Posterior vena cava (tissue), 2 donors: Measurements from ENCODE around the gene KCNMA1. TPM values are rescaled to one million over a fixed set of nuclear protein-coding genes. Genes with fewer than 3 reads are reported as not detected.
A peak's percentile ranks its signal among the peaks of the same experiment; 100 is the strongest.

Experiments used
- DNase-seq: peaks from one replicate; pipeline ENCODE4 v3.0.0-alpha.2; 2020; ENCODE audit warnings: low spot score
- intact Hi-C, 2 donors: fragments of 100-400 bp; cut with DNase I; formaldehyde crosslinking; loops; one replicate each; pipeline versions ENCODE4 v1.14.1 to v1.14.2; 2022 to 2023
- total RNA-seq, 2 donors: library from RNA; stranded (reverse); fragmentation: NEBNext Ultra II Directional; extraction: Animal tissue kit (Norgen Biotek cat#: 25700); gene quantifications; one replicate each; pipeline ENCODE4 v1.2.1, GENCODE V29; 2021
- donor health status: DM: yes; HTN: yes; CAD: no.
- donor health status: DM: yes; HTN: yes; CAD: no.

The KCNMA1 gene
- total RNA-seq, 2 donors from 2014 or later, result 99.7 to 117 TPM

GRCh38 chr10:77173615-77174461 lies 463.8 kb downstream of the KCNMA1 start:
- peak; percentile 85 for DNase-seq
- intact Hi-C loops, result loop anchor here (2.0 to 10.0 kb wide), 3 partner anchors 218 to 467 kb away; no protein-coding TSS in a partner anchor

GRCh38 chr10:77172086-77172485 lies 465.5 kb downstream of the KCNMA1 start:
- intact Hi-C loops, result loop anchor here (5.0 to 10.0 kb wide), 2 partner anchors 220 to 223 kb away; no protein-coding TSS in a partner anchor

DNA sequence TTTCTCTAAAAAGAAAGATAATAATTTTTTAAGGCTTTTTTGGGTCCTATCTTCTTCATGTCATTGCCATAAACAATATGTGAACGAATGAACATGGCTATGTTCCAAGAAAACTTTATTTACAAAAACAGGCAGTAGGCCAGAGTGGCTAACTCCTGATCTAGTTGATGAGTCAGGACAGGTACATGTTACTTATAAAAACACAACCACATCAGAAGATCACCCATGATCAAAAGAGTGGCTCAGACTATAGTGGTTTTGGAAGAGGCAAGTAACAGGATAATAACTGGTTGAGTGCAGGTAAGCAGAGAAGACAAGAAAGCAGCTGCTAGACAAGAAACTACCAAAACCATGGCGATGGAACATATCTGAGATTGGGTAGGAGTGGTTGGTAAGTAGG lies 468.7 kb downstream of the KCNMA1 start:
- DNase-seq, result no peak
- intact Hi-C loops, result loop anchor here (10.0 kb wide), 1 partner anchor 546 kb away; no protein-coding TSS in a partner anchor

More at GRCh38 chr10:77172086-77172485, 465.5 kb downstream of the KCNMA1 start:
- DNase-seq, result no peak

DNA sequence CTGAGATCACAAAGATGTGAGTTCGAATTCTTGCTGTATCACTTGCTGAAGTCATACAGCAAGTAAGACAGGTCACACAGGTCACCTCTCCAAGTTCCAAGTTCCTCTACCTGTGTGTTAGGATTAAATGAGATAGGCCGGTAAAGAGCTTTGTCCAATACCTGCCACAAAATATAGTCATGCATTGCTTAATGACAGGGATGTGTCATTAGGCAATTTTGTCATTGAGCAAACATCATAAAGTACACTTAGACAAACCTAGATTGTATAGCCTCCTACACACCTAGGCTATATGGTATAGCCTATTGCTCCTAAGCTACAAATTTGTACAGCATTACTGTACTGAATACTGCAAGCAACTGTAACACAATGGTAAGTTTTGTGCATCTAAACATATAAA lies 469.4 kb downstream of the KCNMA1 start:
- intact Hi-C loops, result loop anchor here (10.0 kb wide), 1 partner anchor 547 kb away; no protein-coding TSS in a partner anchor
- DNase-seq, result no peak

DNA sequence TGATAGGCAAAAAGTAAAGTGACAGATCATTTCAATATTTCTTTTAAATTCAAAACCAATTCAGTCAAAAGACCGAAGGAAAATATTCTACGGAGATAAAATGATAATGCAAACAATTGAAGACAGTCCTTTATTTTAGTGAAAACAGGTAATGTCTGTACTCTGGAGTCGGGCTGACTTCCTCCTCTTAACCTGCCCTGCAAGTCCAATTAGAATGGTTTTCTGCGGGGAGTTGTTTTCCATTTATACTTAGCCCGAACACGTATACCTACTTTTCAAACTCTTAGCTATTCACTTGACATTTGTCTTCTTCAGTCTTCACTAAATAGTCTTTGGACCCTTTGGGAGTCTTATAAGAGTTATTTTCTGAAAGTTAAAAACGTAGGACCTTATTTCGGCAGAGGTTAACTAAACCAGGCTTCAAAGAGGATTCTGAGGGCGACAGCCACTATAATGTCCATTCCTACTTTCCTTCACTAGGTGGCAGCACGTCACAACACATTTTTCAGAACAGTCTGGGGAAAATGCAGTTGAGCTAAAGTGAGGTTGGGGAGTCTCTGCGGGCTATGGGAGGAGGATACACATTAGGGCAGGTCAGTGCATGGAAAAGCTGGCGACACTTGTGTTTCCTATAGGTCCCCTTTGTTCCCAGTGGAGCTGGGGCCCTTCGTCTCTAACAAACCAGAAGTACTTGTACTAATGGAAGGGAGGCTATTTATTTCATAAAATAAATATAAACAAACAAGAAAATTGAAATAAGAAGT lies 472.0 kb downstream of the KCNMA1 start:
- no peak for DNase-seq
- intact Hi-C loops, result loop anchor here (2.0 to 10.0 kb wide), 2 partner anchors 475 to 549 kb away; no protein-coding TSS in a partner anchor

- DNase-seq, result no peak
- intact Hi-C loops, result loop anchor here (2.0 to 10.0 kb wide), 2 partner anchors 476 to 550 kb away; no protein-coding TSS in a partner anchor
These were observed 472.8 kb downstream of the KCNMA1 start for GRCh38 chr10:77164616-77165311.

DNA sequence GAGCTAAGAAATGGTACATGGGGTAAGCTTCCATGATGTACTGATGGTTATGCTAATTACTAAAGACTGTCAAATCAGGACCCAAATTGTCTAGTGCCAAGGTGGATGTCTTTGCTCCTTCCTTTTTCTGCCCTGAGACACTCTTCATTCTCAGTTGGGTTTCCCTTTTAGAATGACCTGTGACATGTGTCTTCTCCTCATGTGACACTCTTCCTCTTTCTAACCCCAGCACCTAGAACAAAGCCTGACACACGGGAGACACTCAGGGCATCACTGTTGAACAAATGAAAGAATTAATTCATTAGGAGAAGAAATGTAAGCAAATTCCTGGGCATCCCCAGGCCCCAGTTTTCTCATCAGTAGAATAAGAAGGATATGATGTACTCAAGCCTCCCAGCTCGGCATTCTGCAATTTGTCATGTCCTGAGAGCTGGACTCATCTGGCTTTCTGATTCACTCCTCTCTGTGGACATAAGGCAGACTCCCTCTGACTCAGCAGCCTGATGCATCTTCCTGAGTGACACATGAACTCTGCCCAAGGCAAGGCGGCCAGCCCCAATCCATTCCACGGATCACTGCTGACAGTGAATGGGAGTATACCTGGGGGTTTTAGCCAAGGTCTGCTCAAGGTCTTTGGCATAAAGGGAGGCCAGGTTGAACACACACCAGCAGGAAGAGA lies 473.8 kb downstream of the KCNMA1 start:
- DNase-seq, result peak; percentile 83
- intact Hi-C loops, result loop anchor here (2.0 to 10.0 kb wide), 2 partner anchors 477 to 551 kb away; no protein-coding TSS in a partner anchor

DNA sequence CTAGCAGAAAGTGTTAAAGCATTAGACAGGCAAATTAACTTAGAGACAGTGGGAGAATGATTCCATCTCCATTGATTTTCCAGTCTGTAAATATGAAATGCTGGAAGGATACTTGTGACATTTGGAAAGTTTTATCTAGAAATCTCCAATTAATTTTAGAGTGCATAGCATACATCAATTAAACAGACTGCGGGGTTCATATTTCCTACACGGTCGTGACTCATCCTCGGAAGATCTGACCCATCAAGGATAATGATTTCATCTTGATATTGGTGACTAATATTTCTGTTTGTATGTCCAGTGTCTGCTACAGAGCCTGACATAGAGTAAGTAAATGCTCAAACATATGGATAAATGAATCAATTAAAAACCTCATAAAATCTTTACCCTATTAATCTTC lies 474.9 kb downstream of the KCNMA1 start:
- intact Hi-C loops, result loop anchor here (10.0 kb wide), 1 partner anchor 552 kb away; no protein-coding TSS in a partner anchor
- no peak for DNase-seq

DNA sequence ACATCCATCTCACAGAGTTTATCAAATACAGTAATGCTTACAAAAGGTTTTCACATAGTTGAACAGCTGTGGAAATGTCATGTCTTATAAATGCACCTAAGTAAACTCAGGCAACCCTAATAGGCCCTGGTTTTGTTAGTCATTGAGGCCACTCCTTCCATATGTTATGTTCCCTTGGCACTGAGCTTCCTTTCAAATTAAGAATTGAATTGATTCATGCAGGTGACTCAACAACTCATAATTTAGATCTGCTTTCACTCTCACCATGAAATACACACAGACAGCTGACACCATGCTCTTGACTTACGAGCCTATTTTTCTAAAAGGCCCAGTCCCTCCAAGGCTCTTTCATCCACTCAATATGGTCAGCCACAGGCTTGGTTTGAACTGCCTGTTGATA lies 476.9 kb downstream of the KCNMA1 start:
- intact Hi-C loops, result loop anchor here (10.0 kb wide), 1 partner anchor 554 kb away; no protein-coding TSS in a partner anchor
- DNase-seq, result no peak

- intact Hi-C loops, result loop anchor here (10.0 kb wide), 1 partner anchor 555 kb away; no protein-coding TSS in a partner anchor
- no peak for DNase-seq
These were observed 478.0 kb downstream of the KCNMA1 start for GRCh38 chr10:77159538-77160110.

DNA sequence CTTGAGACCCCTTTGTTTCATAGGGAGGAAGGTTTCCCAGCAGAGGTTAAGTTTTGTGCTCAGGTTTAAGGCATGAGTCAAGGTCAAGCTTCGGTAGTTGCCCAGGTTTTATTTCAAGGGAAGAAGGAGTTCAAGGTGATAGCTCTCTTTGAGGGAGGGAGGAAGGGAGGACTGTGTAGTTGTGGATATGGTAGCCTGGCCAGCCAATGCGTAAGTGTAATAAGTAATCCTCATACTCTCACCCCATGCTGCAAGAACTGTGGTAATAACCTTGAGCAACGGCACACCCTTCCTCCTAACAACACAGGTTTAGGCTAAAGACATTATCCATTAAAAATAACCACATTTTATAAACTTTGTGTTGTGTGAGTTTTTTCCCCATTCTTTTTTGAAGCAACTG lies 478.9 kb downstream of the KCNMA1 start:
- intact Hi-C loops, result no loop called here

GRCh38 chr10:77157248-77158019 lies 480.2 kb downstream of the KCNMA1 start:
- intact Hi-C loops, result no loop called here
- DNase-seq, result no peak

More for the DNA sequence above, 478.9 kb downstream of the KCNMA1 start:
- no peak for DNase-seq

- no peak for DNase-seq
- intact Hi-C loops, result no loop called here
These were observed 481.2 kb downstream of the KCNMA1 start for GRCh38 chr10:77156406-77156879.

GRCh38 chr10:77152256-77152655 lies 485.4 kb downstream of the KCNMA1 start:
- intact Hi-C loops, result no loop called here

DNA sequence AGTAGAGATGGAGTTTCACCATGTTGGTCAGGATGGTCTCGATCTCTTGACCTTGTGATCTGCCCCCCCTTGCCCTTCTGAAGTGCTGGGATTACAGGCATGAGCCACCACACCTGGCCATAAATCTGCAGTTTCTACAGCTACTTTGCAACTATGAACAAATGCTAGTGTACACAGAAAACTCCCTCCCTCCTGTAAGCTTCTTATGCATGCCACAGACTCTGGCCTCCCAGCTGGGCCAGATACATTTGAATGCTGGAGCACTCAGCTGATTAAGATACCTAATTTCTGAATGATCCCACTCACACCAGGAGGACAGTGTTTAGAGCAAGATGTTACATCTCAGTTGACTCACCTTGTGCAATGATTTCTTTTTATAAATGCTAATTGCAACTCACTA lies 486.2 kb downstream of the KCNMA1 start:
- intact Hi-C loops, result no loop called here
- DNase-seq, result no peak

More at GRCh38 chr10:77152256-77152655, 485.4 kb downstream of the KCNMA1 start:
- no peak for DNase-seq

DNA sequence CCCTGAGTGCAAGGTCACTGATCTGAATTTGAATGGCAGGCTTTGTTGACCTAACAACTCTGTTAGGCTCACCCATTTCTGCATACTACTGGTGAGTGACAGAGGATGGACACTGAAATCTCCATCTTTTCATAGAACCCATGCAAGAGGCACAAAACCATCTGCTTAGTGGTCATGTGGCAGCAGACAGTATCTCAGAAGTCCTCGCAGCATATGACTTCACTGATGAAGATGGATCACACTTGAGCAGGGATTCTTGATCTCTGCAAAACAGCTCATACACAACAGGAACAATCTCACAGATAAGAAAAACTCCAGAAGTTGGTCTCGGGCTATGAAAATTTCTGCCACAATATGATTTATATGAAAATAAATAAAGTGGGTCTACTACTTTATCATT lies 487.9 kb downstream of the KCNMA1 start:
- no peak for DNase-seq
- intact Hi-C loops, result no loop called here

DNA sequence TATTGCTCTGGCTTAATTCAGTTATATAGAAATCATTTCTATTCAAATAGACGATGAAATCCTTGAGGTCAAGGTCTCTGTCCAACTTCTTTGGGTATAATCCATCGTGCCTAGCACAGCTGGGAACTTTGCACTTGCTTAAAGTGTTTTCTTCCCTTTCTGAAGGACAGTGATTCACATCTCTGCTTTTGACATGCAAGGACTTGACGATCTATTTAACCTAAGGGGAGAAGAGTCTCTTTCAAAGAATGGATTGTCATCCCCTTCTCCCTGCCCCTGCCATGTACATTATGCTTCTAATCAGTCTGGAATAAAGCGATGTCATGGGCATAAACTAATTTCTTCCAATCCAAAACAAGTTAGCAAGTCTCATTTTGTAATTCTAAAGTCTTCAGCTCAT lies 488.6 kb downstream of the KCNMA1 start:
- DNase-seq, result no peak
- intact Hi-C loops, result no loop called here
